ENCODE results near the gene RIOX2.
"Not testable (repeated sequence)": the region's sequence is repeated elsewhere in the genome, so short reads cannot be mapped to it uniquely, and the experiment has no call there.

Gene RIOX2

GRCh38 chr3:97971679-97972567, at the start of gene RIOX2:
RIOX2 (minus strand) TSS chr3:97972431; CDS start chr3:97967593, 4,838 bp downstream.
- Histone ChIP-seq H3K36me3 (ENCODE audit: control insufficient read depth in 1 of 2, insufficient read depth in 2 of 2, low read length in 2 of 2) (peaks cover 0 to 7% of the 10 kb centered on the region in 2 donors), H3K4me3 (ENCODE audit: low read depth in 1 of 2, low read length in 2 of 2) (peak within 1 kb of the TSS; percentile 70 to 77), H3K27ac (ENCODE audit: low read depth, low read length) (peak within 1 kb of the TSS; percentile 78), H3K9me3 (ENCODE audit: control insufficient read depth in 1 of 2, low read length in 2 of 2) (no peaks in the 10 kb centered on the region), H3K9ac (ENCODE audit: low read depth in 1 of 2, low read length in 2 of 2) (peak within 1 kb of the TSS; percentile 56 to 63), H3K4me1 (ENCODE audit: control insufficient read depth in 1 of 2, insufficient read depth in 2 of 2, low read length in 2 of 2) (peaks cover 18 to 22% of the 10 kb centered on the region in 2 donors), H3K27me3 (ENCODE audit: control insufficient read depth in 1 of 2, insufficient read depth in 2 of 2, low read length in 2 of 2) (no peaks in the 10 kb centered on the region)

DNA sequence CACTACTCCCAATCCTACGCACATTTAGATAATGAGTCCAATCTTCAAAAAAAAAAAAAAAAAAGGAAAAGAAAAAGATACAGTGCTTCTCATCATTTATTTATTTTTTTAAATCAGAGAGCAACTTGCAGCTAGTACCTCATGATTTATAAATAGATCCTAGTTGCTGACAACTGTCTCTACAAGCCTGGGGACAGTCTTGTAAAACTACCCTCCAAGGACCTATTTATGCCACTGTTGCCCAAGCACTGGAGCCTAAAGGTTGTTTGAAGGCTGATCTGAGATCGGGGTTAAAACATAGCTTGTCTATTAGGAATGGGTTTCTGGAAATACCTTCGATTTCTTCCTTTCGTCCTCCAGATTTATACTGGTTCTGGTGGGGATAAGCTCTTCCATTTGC, 48.2 kb upstream of the RIOX2 start:
- H3K4me1 ChIP-seq (ENCODE audit: control insufficient read depth in 1 of 2, insufficient read depth in 2 of 2, low read length in 2 of 2) = peaks cover 0 to 4% of the 10 kb centered on the region in 2 donors
- H3K9me3 ChIP-seq (ENCODE audit: control insufficient read depth in 1 of 2, low read length in 2 of 2) = no peaks in the 10 kb centered on the region
- H3K27ac ChIP-seq (ENCODE audit: low read depth, low read length) = no peak overlapping the region
- no peaks in the 10 kb centered on the region for H3K36me3 ChIP-seq (ENCODE audit: control insufficient read depth in 1 of 2, insufficient read depth in 2 of 2, low read length in 2 of 2)
- H3K27me3 ChIP-seq (ENCODE audit: control insufficient read depth in 1 of 2, insufficient read depth in 2 of 2, low read length in 2 of 2) = no peaks in the 10 kb centered on the region
- no peak overlapping the region for H3K9ac ChIP-seq (ENCODE audit: low read depth in 1 of 2, low read length in 2 of 2)
- no peak overlapping the region for H3K4me3 ChIP-seq (ENCODE audit: low read depth in 1 of 2, low read length in 2 of 2)

- Histone ChIP-seq H3K4me3 (ENCODE audit: low read depth in 1 of 2, low read length in 2 of 2) (no peak overlapping the region), H3K9me3 (ENCODE audit: control insufficient read depth in 1 of 2, low read length in 2 of 2) (no peaks in the 10 kb centered on the region), H3K4me1 (ENCODE audit: control insufficient read depth in 1 of 2, insufficient read depth in 2 of 2, low read length in 2 of 2) (peaks cover 0 to 12% of the 10 kb centered on the region in 2 donors), H3K36me3 (ENCODE audit: control insufficient read depth in 1 of 2, insufficient read depth in 2 of 2, low read length in 2 of 2) (no peaks in the 10 kb centered on the region), H3K9ac (ENCODE audit: low read depth in 1 of 2, low read length in 2 of 2) (no peak overlapping the region), H3K27ac (ENCODE audit: low read depth, low read length) (no peak overlapping the region), H3K27me3 (ENCODE audit: control insufficient read depth in 1 of 2, insufficient read depth in 2 of 2, low read length in 2 of 2) (no peaks in the 10 kb centered on the region)
These were observed 46.1 kb upstream of the RIOX2 start for GRCh38 chr3:98018301-98018700.

GRCh38 chr3:98014268-98014585, 42.0 kb upstream of the RIOX2 start:
- H3K36me3 ChIP-seq (ENCODE audit: control insufficient read depth in 1 of 2, insufficient read depth in 2 of 2, low read length in 2 of 2) = no peaks in the 10 kb centered on the region
- no peak overlapping the region for H3K9ac ChIP-seq (ENCODE audit: low read depth in 1 of 2, low read length in 2 of 2)
- H3K4me1 ChIP-seq (ENCODE audit: control insufficient read depth in 1 of 2, insufficient read depth in 2 of 2, low read length in 2 of 2) = peaks cover 0 to 13% of the 10 kb centered on the region in 2 donors
- no peak overlapping the region for H3K4me3 ChIP-seq (ENCODE audit: low read depth in 1 of 2, low read length in 2 of 2)
- no peak overlapping the region for H3K27ac ChIP-seq (ENCODE audit: low read depth, low read length)
- H3K27me3 ChIP-seq (ENCODE audit: control insufficient read depth in 1 of 2, insufficient read depth in 2 of 2, low read length in 2 of 2) = no peaks in the 10 kb centered on the region
- H3K9me3 ChIP-seq (ENCODE audit: control insufficient read depth in 1 of 2, low read length in 2 of 2) = no peaks in the 10 kb centered on the region

GRCh38 chr3:98013411-98014267, 41.4 kb upstream of the RIOX2 start:
- no peaks in the 10 kb centered on the region for H3K27me3 ChIP-seq (ENCODE audit: control insufficient read depth in 1 of 2, insufficient read depth in 2 of 2, low read length in 2 of 2)
- no peak overlapping the region for H3K27ac ChIP-seq (ENCODE audit: low read depth, low read length)
- H3K9me3 ChIP-seq (ENCODE audit: control insufficient read depth in 1 of 2, low read length in 2 of 2) = no peaks in the 10 kb centered on the region
- no peak overlapping the region for H3K9ac ChIP-seq (ENCODE audit: low read depth in 1 of 2, low read length in 2 of 2)
- peaks cover 0 to 13% of the 10 kb centered on the region in 2 donors for H3K4me1 ChIP-seq (ENCODE audit: control insufficient read depth in 1 of 2, insufficient read depth in 2 of 2, low read length in 2 of 2)
- H3K36me3 ChIP-seq (ENCODE audit: control insufficient read depth in 1 of 2, insufficient read depth in 2 of 2, low read length in 2 of 2) = no peaks in the 10 kb centered on the region
- no peak overlapping the region for H3K4me3 ChIP-seq (ENCODE audit: low read depth in 1 of 2, low read length in 2 of 2)

DNA sequence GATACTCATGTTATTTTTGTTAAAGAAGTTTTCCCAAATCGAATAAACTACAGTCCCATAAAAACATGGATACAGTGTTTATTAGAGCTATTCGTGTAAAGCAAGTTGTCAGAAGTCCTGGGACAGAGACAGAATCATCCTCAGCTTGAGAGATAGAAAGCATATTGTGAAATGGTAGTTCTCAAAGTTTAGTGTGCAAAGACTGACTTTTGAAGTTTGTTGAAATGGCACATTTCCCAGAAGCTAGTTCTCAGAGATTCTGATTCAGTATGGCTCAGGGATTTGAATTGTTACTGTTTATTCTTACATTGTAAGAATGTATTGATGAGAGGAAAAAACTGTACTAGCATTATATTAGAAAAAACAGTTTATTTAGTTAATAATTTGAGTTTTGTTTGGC, 40.7 kb upstream of the RIOX2 start:
- no peak overlapping the region for H3K27ac ChIP-seq (ENCODE audit: low read depth, low read length)

GRCh38 chr3:98010883-98011449, 38.7 kb upstream of the RIOX2 start:
- not testable (repeated sequence) for H3K9me3 ChIP-seq (ENCODE audit: control insufficient read depth in 1 of 2, low read length in 2 of 2); H3K27me3 ChIP-seq (ENCODE audit: control insufficient read depth in 1 of 2, insufficient read depth in 2 of 2, low read length in 2 of 2); H3K4me3 ChIP-seq (ENCODE audit: low read depth in 1 of 2, low read length in 2 of 2); H3K36me3 ChIP-seq (ENCODE audit: control insufficient read depth in 1 of 2, insufficient read depth in 2 of 2, low read length in 2 of 2); H3K27ac ChIP-seq (ENCODE audit: low read depth, low read length); H3K9ac ChIP-seq (ENCODE audit: low read depth in 1 of 2, low read length in 2 of 2)
- peaks cover 0 to 13% of the 10 kb centered on the region in 2 donors for H3K4me1 ChIP-seq (ENCODE audit: control insufficient read depth in 1 of 2, insufficient read depth in 2 of 2, low read length in 2 of 2)

More for the DNA sequence above, 40.7 kb upstream of the RIOX2 start:
- no peak overlapping the region for H3K9ac ChIP-seq (ENCODE audit: low read depth in 1 of 2, low read length in 2 of 2)
- no peaks in the 10 kb centered on the region for H3K27me3 ChIP-seq (ENCODE audit: control insufficient read depth in 1 of 2, insufficient read depth in 2 of 2, low read length in 2 of 2)
- no peaks in the 10 kb centered on the region for H3K36me3 ChIP-seq (ENCODE audit: control insufficient read depth in 1 of 2, insufficient read depth in 2 of 2, low read length in 2 of 2)
- H3K9me3 ChIP-seq (ENCODE audit: control insufficient read depth in 1 of 2, low read length in 2 of 2) = no peaks in the 10 kb centered on the region
- H3K4me3 ChIP-seq (ENCODE audit: low read depth in 1 of 2, low read length in 2 of 2) = no peak overlapping the region
- peaks cover 0 to 13% of the 10 kb centered on the region in 2 donors for H3K4me1 ChIP-seq (ENCODE audit: control insufficient read depth in 1 of 2, insufficient read depth in 2 of 2, low read length in 2 of 2)

- no peaks in the 10 kb centered on the region for H3K27me3 ChIP-seq (ENCODE audit: control insufficient read depth in 1 of 2, insufficient read depth in 2 of 2, low read length in 2 of 2)
- H3K4me3 ChIP-seq (ENCODE audit: low read depth in 1 of 2, low read length in 2 of 2) = no peak overlapping the region
- no peak overlapping the region for H3K27ac ChIP-seq (ENCODE audit: low read depth, low read length)
- no peaks in the 10 kb centered on the region for H3K9me3 ChIP-seq (ENCODE audit: control insufficient read depth in 1 of 2, low read length in 2 of 2)
- peaks cover 0 to 13% of the 10 kb centered on the region in 2 donors for H3K4me1 ChIP-seq (ENCODE audit: control insufficient read depth in 1 of 2, insufficient read depth in 2 of 2, low read length in 2 of 2)
- no peak overlapping the region for H3K9ac ChIP-seq (ENCODE audit: low read depth in 1 of 2, low read length in 2 of 2)
- H3K36me3 ChIP-seq (ENCODE audit: control insufficient read depth in 1 of 2, insufficient read depth in 2 of 2, low read length in 2 of 2) = no peaks in the 10 kb centered on the region
These were observed 38.1 kb upstream of the RIOX2 start for GRCh38 chr3:98010194-98010882.

GRCh38 chr3:98008855-98009254, 36.6 kb upstream of the RIOX2 start:
- Histone ChIP-seq H3K4me3 (ENCODE audit: low read depth in 1 of 2, low read length in 2 of 2) (no peak overlapping the region), H3K27me3 (ENCODE audit: control insufficient read depth in 1 of 2, insufficient read depth in 2 of 2, low read length in 2 of 2) (no peaks in the 10 kb centered on the region), H3K4me1 (ENCODE audit: control insufficient read depth in 1 of 2, insufficient read depth in 2 of 2, low read length in 2 of 2) (peaks cover 0 to 10% of the 10 kb centered on the region in 2 donors), H3K36me3 (ENCODE audit: control insufficient read depth in 1 of 2, insufficient read depth in 2 of 2, low read length in 2 of 2) (no peaks in the 10 kb centered on the region), H3K9me3 (ENCODE audit: control insufficient read depth in 1 of 2, low read length in 2 of 2) (no peaks in the 10 kb centered on the region), H3K27ac (ENCODE audit: low read depth, low read length) (no peak overlapping the region), H3K9ac (ENCODE audit: low read depth in 1 of 2, low read length in 2 of 2) (no peak overlapping the region)

Data from duodenal mucosa (tissue), 2 donors.